Activated T-cell treated with anti-CD3 and anti-CD28 coated beads, Interleukin-2, amount 50 U/mL, for 72 hours (primary cell): Measurements from ENCODE around the gene SLC18B1. TPM values are rescaled to one million over a fixed set of nuclear protein-coding genes. Genes with fewer than 3 reads are reported as not detected.

ENCODE experiments used
- ATAC-seq, 2 donors: fragments of 150-1000 bp; cut with Tn5 transposase; replicated peaks in 1 of 2; 2 replicates each; pipeline ENCODE4 v1.10.0; 2021; ENCODE audit warnings: moderate library complexity in 2 of 2, mild to moderate bottlenecking in 1 of 2
- DNase-seq, 2 donors: peaks; one replicate each; pipeline ENCODE4 v3.0.0; 2021 to 2022; ENCODE audit warnings: mixed read lengths in 1 of 2
- H3K27ac Mint-ChIP-seq: one replicate; pipeline ENCODE4 v1.8.0; 2022; ENCODE audit warnings: mild to moderate bottlenecking, moderate library complexity, mixed read lengths
- H3K27me3 Mint-ChIP-seq: one replicate; pipeline ENCODE4 v1.8.0; 2022; ENCODE audit warnings: low read depth, mixed read lengths
- H3K36me3 Mint-ChIP-seq, 2 donors: one replicate each; pipeline ENCODE4 v1.8.0; 2022; ENCODE audit warnings: mixed read lengths in 2 of 2, mild to moderate bottlenecking in 1 of 2; ENCODE audit not compliant: insufficient read depth in 2 of 2
- H3K4me1 Mint-ChIP-seq: one replicate; pipeline ENCODE4 v1.8.0; 2022; ENCODE audit warnings: low read depth, mixed read lengths
- H3K4me3 Mint-ChIP-seq, 2 donors: one replicate each; pipeline ENCODE4 v1.8.0; 2022; ENCODE audit warnings: mild to moderate bottlenecking in 2 of 2, mixed read lengths in 2 of 2, moderate library complexity in 2 of 2
- H3K9me3 Mint-ChIP-seq, 2 donors: one replicate each; pipeline ENCODE4 v1.8.0; 2022; ENCODE audit warnings: mixed read lengths in 2 of 2
- total RNA-seq, 2 donors: library from RNA; stranded (reverse); gene quantifications; one replicate each; pipeline ENCODE4 v1.2.3, GENCODE V29; 2022

The SLC18B1 gene
- total RNA-seq, 2 donors from 2014 or later: 5.1 to 6.9 TPM

DNA sequence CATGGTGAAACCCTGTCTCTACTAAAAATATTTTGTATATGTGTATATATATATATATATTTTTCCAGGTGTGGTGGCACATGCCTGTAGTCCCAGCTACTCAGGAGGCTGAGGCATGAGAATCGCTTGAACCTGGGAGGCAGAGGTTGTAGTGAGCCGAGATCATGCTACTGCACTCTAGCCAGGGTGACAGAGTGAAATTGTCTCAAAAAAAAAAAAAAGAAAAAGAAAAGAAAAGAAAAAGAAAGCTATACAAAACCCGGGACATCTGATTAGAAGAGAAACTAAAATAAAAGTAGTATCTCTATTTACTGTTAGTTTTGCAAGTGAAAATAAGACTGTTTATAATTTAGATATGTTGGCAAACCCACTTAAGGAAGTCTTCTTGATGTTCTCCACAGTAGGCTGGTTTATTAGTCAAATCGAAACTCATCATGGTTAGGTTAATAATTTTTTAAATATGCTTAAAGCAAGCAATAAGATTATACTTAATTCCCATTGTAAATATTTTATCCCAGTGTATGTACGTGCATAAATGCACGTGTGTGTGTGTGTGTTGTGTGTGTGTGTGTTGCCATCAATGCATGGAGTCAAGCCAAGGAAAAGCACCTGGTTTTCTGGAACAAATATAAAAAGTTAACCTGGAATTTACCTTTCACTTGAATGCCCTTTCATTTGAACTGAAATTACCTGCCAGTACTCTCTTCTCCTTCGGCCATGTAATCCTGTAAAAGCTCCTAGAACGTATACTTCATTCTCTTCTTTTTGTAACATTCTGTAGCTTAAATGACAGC, 47.8 kb downstream of the SLC18B1 start:
- Mint-ChIP-seq H3K36me3 (peaks cover 9 to 12% of the 10 kb centered on the region in 2 donors), H3K27ac (peak overlapping the region; percentile 69)

DNA sequence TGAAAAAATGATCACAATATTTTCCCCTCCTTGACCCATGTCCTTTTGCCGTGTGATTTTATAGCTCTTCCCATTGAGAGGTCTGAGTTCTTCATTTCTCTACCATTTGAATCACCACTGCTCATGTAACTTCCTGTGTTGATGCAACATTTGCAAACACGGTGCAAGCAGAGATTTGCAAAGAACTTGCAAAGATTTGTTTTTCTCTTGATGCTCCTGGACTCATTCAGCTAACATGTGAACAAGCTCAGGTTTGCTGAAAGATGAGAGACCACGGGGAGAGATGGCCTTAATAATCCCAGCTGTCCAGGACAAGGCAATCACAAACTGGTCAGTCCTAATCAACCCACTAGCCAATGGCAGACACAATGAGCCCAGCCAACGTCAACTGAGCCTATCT, 49.3 kb downstream of the SLC18B1 start:
- H3K4me3 Mint-ChIP-seq: peak overlapping the region; percentile 9 to 30
- peaks cover 0 to 7% of the 10 kb centered on the region in 2 donors for H3K9me3 Mint-ChIP-seq
- ATAC-seq (peak; percentile 76 to 79), DNase-seq (peak; percentile 16 to 47)
- peak overlapping the region; percentile 82 for H3K27ac Mint-ChIP-seq
- H3K27me3 Mint-ChIP-seq: no peaks in the 10 kb centered on the region
- peaks cover 16 to 17% of the 10 kb centered on the region in 2 donors for H3K36me3 Mint-ChIP-seq
- peaks cover 42% of the 10 kb centered on the region for H3K4me1 Mint-ChIP-seq

More for the DNA sequence above, 47.8 kb downstream of the SLC18B1 start:
- peaks cover 0 to 3% of the 10 kb centered on the region in 2 donors for H3K9me3 Mint-ChIP-seq
- H3K4me1 Mint-ChIP-seq: peaks cover 37% of the 10 kb centered on the region
- no peak for DNase-seq
- H3K4me3 Mint-ChIP-seq: peak overlapping the region in 1 of 2 donors; percentile 61
- no peaks in the 10 kb centered on the region for H3K27me3 Mint-ChIP-seq
- no peak for ATAC-seq

DNA sequence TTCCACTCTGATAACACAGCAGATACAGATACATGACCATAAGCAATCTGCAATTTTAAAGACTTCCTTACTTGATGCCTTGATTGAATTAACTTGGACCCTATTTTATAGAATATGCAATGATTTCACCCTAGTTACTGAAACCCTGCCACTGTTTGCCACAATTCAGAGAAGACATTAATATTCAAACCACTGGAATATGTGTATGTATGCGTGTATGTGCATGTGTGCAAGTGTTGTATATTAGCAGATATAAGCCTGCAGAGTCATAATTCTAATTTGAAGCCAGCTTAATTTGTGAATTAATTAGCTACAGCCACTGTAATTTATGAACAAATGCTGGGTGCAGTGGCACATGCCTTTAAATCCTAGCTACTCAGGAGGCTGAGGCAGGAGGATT, 50.0 kb downstream of the SLC18B1 start:
- peaks cover 42% of the 10 kb centered on the region for H3K4me1 Mint-ChIP-seq
- ATAC-seq: no peak

DNA sequence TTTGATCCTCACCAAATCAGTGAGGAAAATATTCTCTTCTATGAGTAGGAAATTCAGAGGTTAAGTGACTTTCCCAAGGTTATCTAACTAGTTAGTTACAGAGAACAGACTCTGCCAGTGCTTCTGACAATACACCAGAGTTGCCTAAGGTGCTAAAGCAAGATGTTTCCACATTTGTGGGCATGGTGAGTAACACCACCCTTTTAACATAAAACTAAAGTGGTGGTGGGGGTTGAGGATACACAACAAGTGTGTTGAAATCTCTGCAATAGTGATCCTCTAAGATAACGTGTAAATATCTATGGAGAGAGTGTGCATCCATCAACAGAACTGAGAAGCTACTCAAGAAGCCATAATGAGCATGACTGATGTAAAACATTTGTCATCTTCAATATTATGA, 52.4 kb downstream of the SLC18B1 start:
- DNase-seq (no peak), ATAC-seq (peak; percentile 65 to 69)
- no peak overlapping the region for H3K4me3 Mint-ChIP-seq
- H3K27ac Mint-ChIP-seq: no peak overlapping the region
- no peaks in the 10 kb centered on the region for H3K27me3 Mint-ChIP-seq
- peaks cover 3 to 7% of the 10 kb centered on the region in 2 donors for H3K9me3 Mint-ChIP-seq
- peaks cover 22% of the 10 kb centered on the region in 2 donors for H3K36me3 Mint-ChIP-seq
- H3K4me1 Mint-ChIP-seq: peaks cover 26% of the 10 kb centered on the region

More for the DNA sequence above, 50.0 kb downstream of the SLC18B1 start:
- H3K27me3 Mint-ChIP-seq: no peaks in the 10 kb centered on the region
- H3K36me3 Mint-ChIP-seq: peaks cover 17 to 18% of the 10 kb centered on the region in 2 donors
- no peak overlapping the region for H3K4me3 Mint-ChIP-seq
- peaks cover 0 to 7% of the 10 kb centered on the region in 2 donors for H3K9me3 Mint-ChIP-seq
- DNase-seq: no peak
- peak overlapping the region; percentile 51 for H3K27ac Mint-ChIP-seq

DNA sequence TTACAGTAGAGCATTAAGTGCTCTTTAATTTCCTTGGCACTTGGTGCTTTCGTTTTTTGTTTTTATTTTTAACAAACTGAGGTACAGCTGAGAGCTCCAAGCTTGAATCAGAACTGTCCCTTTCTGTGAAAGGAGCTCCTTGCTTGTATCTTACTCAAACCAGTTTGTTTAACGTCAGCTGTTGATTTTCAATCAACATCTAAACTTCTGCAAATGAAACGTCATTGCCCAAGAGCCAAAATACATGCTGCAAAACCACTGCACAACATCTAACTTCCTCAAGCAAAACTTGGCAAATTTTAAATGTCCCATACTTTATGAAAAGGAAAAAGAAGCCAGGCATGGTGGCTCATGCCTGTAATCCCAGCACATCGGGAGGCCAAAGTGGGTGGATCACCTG, 55.9 kb downstream of the SLC18B1 start:
- Mint-ChIP-seq H3K27ac (no peak overlapping the region), H3K9me3 (peaks cover 13 to 14% of the 10 kb centered on the region in 2 donors), H3K36me3 (peaks cover 24 to 30% of the 10 kb centered on the region in 2 donors), H3K4me3 (no peak overlapping the region), H3K4me1 (peaks cover 6% of the 10 kb centered on the region), H3K27me3 (peaks cover 9% of the 10 kb centered on the region)
- ATAC-seq: no peak
- DNase-seq: no peak

DNA sequence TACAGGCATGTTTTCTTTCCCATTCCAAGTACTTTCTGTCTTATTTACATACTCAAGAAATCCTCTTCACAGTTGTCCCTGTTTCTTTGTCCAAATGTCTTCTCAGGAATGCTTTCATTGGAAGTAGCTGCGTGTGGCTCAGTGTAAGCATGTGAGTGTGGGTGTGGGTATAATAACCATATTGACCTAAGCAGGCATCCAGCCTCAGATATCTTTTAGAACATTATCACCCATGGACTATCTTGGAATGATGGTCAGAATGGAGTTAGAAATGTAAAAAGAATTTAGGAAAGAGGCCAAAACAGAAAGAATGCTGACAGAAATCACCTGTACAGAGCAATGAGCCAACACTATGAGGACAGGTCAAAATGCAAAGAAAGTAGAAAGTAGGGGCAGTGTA, 57.2 kb downstream of the SLC18B1 start:
- peaks cover 18% of the 10 kb centered on the region for H3K4me1 Mint-ChIP-seq
- DNase-seq: no peak
- ATAC-seq: no peak
- peaks cover 24 to 30% of the 10 kb centered on the region in 2 donors for H3K36me3 Mint-ChIP-seq
- peaks cover 9% of the 10 kb centered on the region for H3K27me3 Mint-ChIP-seq
- H3K9me3 Mint-ChIP-seq: peaks cover 13 to 14% of the 10 kb centered on the region in 2 donors
- H3K27ac Mint-ChIP-seq: no peak overlapping the region
- H3K4me3 Mint-ChIP-seq: no peak overlapping the region

DNA sequence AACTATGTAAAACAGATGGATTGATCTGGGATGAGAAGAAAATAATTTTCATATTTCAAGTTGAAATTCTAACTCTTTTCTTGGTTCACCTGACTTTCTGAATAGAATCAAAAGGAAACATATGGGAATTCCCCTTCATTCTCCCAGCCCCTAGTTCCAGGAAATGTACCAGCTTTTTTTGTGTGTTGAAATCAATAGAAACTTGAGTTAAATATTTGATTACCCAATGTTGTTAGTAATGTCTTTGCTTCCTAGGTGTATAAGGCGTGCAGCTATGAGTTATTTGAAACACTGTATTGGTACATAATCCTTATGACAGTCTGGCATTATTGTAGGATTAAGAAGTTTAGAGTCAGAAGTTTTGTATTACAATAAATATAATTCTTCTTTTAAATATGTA, 62.2 kb downstream of the SLC18B1 start:
- H3K36me3 Mint-ChIP-seq: peaks cover 11 to 13% of the 10 kb centered on the region in 2 donors
- ATAC-seq: peak in 1 of 2 donors; percentile 69
- peaks cover 9% of the 10 kb centered on the region for H3K27me3 Mint-ChIP-seq
- peak overlapping the region in 1 of 2 donors; percentile 18 for H3K4me3 Mint-ChIP-seq
- H3K27ac Mint-ChIP-seq: no peak overlapping the region
- DNase-seq: no peak
- peaks cover 20% of the 10 kb centered on the region for H3K4me1 Mint-ChIP-seq
- H3K9me3 Mint-ChIP-seq: peaks cover 10 to 11% of the 10 kb centered on the region in 2 donors

DNA sequence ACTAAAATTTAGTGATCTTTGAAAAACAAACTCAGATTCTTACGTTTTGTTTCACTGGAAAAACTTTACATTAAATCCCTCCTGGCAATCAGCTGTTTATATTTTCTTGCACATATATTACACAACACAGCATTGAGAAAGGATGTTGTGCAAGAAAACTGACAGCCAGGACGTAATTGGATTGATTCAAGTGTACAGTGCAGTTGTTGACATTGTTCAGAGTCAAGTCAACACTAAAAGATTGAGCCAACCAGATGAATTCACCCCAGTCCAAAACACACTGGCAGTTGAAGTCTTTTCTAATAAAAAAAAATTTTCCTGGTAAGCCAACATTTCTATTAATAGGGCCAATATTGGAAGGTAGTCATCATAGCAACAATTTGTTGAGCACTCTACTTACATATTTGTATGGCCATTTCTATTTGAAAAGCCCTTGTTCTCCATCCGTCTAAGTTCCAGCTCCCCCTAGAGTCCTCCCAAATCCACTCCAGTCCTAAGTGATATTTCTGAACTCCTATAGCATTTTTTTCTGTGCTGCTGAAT, 63.7 kb downstream of the SLC18B1 start:
- Mint-ChIP-seq H3K4me3 (no peak overlapping the region), H3K9me3 (peaks cover 10% of the 10 kb centered on the region in 2 donors), H3K27me3 (peaks cover 9% of the 10 kb centered on the region), H3K36me3 (peaks cover 9% of the 10 kb centered on the region in 2 donors), H3K27ac (no peak overlapping the region), H3K4me1 (peaks cover 20% of the 10 kb centered on the region)
- ATAC-seq (no peak), DNase-seq (no peak)

DNA sequence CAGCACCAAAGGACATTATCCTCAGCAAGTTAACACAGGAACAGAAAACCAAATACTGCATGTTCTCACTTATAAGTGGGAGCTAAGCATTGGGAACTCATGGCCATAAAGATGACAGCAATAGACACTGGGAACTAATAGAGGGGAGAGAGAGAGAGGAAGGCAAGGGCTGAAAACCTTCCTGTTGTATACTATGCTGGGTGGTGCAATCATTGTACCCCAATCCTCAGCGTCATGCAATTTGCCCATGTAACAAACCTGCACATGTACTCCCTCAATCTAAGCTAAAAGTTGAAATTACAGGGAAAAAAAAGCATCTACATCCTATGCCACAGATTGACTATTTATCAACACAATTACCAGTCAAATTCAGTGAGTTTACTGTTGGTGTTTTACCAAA, 64.6 kb downstream of the SLC18B1 start:
- Mint-ChIP-seq H3K4me3 (no peak overlapping the region), H3K9me3 (peaks cover 5 to 6% of the 10 kb centered on the region in 2 donors), H3K27ac (no peak overlapping the region), H3K36me3 (peaks cover 4% of the 10 kb centered on the region in 2 donors), H3K4me1 (peaks cover 20% of the 10 kb centered on the region), H3K27me3 (peaks cover 7% of the 10 kb centered on the region)
- DNase-seq (no peak), ATAC-seq (no peak)

DNA sequence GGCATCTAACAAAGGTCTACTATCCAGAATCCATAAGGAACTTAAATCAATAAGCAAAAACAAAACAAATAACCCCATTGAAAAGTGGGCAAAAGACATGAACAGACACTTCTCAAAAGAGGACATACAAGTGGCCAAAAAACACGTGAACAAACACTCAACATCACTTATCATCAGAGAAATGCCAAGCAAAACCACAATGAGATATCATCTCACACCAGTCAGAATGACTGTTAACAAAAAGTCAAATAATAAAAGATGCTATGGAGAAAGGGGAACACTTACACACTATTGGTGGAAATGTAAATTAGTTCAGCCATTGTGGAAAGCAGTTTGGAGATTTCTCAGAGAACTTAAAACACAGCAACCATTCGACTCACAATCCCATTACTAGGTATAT, 65.2 kb downstream of the SLC18B1 start:
- Mint-ChIP-seq H3K36me3 (peaks cover 2% of the 10 kb centered on the region in 2 donors), H3K27ac (no peak overlapping the region), H3K4me1 (peaks cover 20% of the 10 kb centered on the region), H3K4me3 (no peak overlapping the region), H3K9me3 (peaks cover 2% of the 10 kb centered on the region in 2 donors), H3K27me3 (peaks cover 2% of the 10 kb centered on the region)
- ATAC-seq: no peak
- no peak for DNase-seq

DNA sequence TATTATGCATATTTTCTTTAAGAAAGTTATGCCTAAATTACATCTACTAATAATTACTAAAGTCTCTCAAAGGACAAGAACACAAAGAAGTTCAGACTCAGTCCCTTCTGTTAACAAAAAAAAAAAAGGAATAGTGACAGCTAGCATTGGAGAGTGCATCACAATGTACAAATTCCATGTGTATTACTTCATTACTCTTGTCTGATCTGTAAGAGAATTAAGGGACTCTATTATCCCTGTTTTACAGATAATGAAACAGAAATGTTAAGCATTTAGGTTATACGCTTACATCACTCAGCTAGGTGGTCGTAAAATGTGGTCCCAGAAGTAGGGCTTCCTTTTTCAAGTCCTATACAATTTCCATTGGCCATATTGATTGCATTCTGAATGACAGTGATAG, 67.4 kb downstream of the SLC18B1 start:
- ATAC-seq: no peak
- Mint-ChIP-seq H3K4me3 (no peak overlapping the region), H3K36me3 (no peaks in the 10 kb centered on the region), H3K4me1 (peaks cover 5% of the 10 kb centered on the region), H3K27ac (no peak overlapping the region), H3K27me3 (no peaks in the 10 kb centered on the region), H3K9me3 (no peaks in the 10 kb centered on the region)
- no peak for DNase-seq

DNA sequence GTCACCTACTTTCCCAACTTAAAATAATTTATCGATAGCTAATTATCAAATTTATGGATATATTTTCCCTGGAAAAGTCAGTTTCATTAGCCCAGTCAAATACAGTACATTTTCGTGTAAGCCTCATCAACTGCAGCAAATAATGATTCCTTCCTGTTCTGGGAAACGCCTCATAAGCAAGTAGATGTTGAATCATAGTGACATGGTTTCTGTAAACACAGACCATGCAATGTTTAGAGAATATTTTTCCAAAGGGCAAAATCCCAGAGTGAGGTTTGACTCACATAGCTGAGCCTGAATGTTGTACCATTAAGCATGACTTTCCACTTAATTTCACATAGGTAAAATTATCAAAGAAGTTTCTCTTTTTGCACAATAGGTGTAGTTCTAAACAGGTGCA, 67.9 kb downstream of the SLC18B1 start:
- Mint-ChIP-seq H3K27ac (no peak overlapping the region), H3K4me1 (peaks cover under 1% of the 10 kb centered on the region), H3K36me3 (no peaks in the 10 kb centered on the region), H3K27me3 (no peaks in the 10 kb centered on the region), H3K4me3 (no peak overlapping the region), H3K9me3 (no peaks in the 10 kb centered on the region)
- DNase-seq (no peak), ATAC-seq (no peak)

DNA sequence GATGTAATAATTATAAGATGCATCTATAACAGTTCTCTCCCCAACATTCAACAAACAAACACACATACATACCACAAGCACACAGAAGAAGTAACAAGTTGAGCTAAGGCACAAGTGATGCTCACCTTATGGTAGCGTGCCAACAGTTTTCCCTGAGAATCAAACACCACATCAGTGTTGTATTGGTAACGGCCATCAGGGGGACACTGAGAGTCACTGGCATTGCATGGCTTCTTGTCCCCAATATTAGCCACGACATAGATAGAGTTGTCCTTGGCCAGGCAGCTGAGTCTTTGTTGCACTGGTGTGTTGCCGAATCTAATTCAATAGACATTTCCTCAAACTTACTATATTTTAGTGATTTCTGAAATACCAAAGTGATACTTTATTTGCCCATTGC, 69.8 kb downstream of the SLC18B1 start:
- DNase-seq (no peak), ATAC-seq (no peak)
- no peaks in the 10 kb centered on the region for H3K27me3 Mint-ChIP-seq
- H3K4me1 Mint-ChIP-seq: no peaks in the 10 kb centered on the region
- no peak overlapping the region for H3K4me3 Mint-ChIP-seq
- H3K9me3 Mint-ChIP-seq: no peaks in the 10 kb centered on the region
- H3K36me3 Mint-ChIP-seq: no peaks in the 10 kb centered on the region
- H3K27ac Mint-ChIP-seq: no peak overlapping the region
